HL-60/S4 treated with retinoic acid at 250 ng/mL for 4 days and 3 days (cell line): ENCODE data around the gene FOXJ3.

Source experiments
- in situ Hi-C: fragments of 300-500 bp; cut with MboI; formaldehyde crosslinking; loops from 2 replicates; pipeline ENCODE4 v1.7.0; 2022; ENCODE audit warnings: low sequenced_read_pairs

FOXJ3 gene

DNA sequence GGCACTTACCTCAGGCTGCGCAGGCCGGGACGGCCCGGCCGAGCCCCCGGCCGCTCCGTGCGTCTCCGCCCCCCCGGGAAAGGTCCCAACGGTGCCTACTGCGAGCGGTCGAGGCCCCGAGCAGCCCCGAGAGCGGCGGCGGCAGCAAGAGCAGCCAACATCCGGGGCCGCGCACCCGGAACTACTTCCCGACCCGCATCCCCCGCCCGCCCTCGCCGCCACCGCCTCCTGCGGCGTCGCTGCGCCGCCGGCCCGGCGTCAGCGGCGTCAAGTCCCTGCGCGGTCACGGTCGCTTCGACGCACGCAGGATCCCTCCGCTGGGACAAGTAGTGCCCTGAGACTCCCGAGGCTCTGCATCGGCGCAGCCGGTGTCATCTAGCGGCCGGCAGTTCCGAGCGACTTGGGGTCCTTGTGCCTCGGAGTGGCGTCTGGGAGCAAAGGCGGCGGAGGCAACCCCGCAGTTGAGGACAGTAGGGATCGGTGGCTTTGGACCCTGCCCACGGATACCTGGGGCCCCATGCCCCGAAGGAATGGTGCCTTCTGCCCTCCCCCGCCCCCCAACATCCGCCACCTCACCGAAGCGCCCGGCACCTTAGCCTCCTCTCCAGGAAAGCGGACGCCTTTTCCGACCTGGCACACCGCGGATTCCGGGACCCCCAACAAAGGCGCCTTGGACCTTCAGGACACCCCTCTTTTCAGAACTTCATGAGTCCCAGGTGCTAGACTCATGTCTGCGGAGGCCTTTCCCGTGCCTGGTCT is at the start of gene FOXJ3:
FOXJ3 (minus strand) TSS at position 186 of the 759 bp plus-strand sequence. CDS start 24,142 bp downstream, outside the sequence.
- in situ Hi-C loops, result no loop called here

- in situ Hi-C loops, result no loop called here
Observed at GRCh38 chr1:42381280-42381673, 46.2 kb upstream of the FOXJ3 start.

DNA sequence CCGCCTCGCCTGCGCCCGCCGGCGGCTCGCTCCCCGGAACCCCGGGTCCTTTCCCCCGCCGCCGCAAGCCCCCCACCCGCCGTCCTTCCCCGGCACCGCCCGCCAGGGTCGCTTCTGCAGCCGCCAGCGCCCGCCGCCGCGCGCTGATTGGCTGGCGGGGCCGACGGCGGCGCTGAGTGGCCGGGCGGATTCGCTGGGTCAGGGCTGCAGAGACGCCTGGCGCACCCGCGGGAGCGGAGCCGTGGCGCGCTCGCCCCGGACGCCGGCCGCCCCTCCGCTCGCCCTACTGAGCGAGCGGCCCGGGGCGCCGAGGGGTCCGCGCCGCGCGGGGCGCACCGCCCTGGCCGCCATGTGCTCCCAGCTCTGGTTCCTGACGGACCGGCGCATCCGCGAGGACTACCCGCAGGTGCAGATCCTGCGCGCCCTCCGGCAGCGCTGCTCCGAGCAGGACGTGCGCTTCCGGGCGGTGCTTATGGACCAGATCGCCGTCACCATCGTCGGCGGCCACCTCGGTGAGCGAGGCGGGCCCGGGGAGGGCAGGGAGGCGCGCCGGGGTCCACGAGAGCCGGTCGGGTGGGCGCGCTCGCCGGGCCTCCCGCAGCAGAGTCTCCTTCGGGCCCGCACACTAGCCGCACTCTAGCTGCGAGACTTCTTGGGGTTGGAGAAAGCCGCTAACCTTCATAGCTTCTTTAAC is 45.7 kb upstream of the FOXJ3 start, which contains the start of gene RIMKLA:
RIMKLA (plus strand) TSS at position 207 of the 694 bp plus-strand sequence; CDS start at position 350, 143 bp downstream.
- in situ Hi-C loops, result no loop called here

GRCh38 chr1:42379794-42380585 is 45.0 kb upstream of the FOXJ3 start:
- in situ Hi-C loops, result no loop called here

- in situ Hi-C loops, result no loop called here
Observed at GRCh38 chr1:42372796-42373195, 37.8 kb upstream of the FOXJ3 start.

DNA sequence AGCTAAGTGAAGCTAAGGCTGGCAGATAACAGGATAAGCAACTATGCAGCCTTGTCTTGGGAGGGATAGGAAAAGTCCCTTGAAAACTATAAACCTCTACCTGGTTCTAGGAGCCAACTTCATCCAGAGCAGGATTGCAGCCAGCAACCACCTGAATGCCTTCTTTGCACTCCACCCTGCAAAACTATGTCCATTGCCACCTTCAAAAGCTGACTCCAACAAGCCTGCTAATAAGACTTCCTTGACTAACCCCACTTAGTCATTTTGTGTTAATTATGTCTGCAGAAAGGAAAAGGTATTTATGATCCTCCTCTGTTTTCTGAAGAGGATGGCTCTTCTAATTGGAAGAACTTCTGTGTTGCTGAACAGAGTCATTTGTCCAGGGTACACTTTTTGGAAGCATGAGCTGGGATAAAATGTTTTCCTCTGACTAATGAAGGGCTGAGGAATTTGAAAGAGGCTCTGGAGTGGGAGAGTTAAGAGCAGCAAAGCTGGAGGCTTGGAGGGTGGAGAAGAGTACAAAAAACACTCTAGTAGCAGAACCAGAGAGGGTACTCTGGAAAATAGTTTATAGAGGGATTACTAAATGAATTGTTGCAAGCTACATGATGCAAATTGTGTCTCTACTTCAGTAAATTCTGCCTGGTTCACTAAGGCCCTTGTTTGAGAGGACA is 36.0 kb upstream of the FOXJ3 start:
- in situ Hi-C loops, result no loop called here

- in situ Hi-C loops, result no loop called here
Observed at GRCh38 chr1:42369471-42369870, 34.4 kb upstream of the FOXJ3 start.

DNA sequence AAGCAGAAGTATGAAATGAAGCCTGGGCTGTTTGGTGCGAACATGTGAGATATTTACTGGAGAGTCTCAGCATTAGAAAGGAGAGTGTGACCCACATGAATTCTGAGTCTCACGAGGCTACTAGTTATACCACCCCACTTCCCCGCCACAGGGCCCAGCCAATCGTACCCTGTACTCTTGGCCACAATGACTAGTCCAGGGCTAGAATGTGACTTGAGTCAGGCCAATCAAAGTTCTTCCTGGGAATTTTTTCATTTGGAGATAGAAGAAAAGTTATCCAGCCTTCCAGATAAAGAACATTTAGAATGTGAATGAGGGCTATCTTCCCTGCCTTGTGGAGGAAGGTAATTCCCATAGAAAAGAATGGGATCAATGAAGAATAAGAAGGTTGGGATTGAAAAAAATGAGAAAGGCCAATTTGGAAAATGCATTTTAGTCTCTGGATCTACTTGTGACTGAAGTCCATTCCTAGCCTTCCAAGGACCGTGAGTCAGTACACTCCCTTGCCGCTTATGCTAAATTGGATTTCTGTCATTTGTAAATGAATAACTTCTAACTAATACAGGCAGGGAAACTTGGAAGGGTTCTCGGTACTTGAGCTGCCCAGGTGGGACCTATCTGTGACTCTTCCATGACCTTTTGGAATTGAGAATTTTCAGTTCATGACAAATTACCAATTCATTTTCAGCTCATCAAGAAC is 33.2 kb upstream of the FOXJ3 start:
- in situ Hi-C loops, result no loop called here

GRCh38 chr1:42365118-42365517 is 30.1 kb upstream of the FOXJ3 start:
- in situ Hi-C loops, result no loop called here

DNA sequence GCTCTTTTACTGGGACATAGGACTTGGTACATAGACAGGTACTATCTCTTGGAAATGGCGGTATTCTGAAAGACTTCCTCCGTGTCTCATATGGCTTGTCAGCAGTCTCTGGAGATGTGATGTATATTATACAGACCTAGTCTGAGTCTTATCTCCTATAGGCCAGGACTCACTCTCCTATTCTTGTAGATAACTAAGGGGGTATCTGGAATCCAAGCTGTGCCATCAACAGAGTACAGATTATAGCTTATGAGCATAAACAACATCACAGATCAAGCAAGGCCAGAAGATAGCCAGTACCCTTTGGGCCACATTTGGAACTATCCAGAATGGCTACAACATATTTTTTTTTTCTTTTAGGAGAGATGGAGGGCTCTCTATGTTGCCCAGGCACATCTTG is 29.5 kb upstream of the FOXJ3 start:
- in situ Hi-C loops, result no loop called here

GRCh38 chr1:42364089-42364488 is 29.1 kb upstream of the FOXJ3 start:
- in situ Hi-C loops, result no loop called here

GRCh38 chr1:42359466-42359865 is 24.4 kb upstream of the FOXJ3 start:
- in situ Hi-C loops, result no loop called here

- in situ Hi-C loops, result no loop called here
Observed at GRCh38 chr1:42358791-42359190, 23.8 kb upstream of the FOXJ3 start.

GRCh38 chr1:42350086-42350485 is 15.1 kb upstream of the FOXJ3 start:
- in situ Hi-C loops, result no loop called here

GRCh38 chr1:42348498-42348897 is 13.5 kb upstream of the FOXJ3 start:
- in situ Hi-C loops, result no loop called here

GRCh38 chr1:42343049-42343448 is 8.0 kb upstream of the FOXJ3 start:
- in situ Hi-C loops, result no loop called here

DNA sequence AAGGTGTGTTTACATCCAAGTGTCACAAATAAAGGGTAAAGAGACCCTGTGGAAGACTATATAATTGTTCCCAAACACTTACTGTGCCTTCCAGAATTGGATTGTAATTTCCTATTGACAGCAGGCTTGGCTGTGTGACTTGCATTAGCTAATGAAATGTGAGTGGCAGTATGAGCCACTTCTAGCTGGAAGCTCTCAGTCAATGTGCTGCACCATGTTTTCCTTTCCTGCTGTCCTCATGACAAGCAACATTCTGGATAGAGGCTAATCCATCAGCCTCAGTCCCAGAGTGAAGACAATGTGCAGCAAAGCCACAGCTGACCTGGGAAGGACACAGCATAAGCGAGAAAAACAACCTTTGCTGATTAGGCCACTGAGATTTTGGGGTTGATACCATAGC is 5.9 kb upstream of the FOXJ3 start:
- in situ Hi-C loops, result no loop called here

DNA sequence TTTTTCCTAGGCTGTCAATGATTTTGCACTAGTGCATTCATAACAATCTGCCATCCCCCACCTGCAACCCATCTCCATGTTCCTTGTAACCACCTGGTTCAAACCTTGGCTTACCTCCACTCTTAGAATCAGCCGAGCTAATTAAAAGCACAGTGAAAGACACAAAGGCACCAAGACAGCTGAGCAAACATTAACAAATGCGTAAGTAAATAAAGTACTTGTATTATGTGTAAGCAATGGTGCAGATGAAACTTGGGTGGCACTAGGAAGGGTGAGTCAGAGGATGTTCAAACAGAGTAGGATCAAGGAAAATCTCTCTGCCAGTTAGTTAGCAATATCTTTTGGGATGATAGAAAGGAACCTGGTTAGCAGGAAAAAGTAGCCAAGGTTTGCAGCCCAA is 5.1 kb upstream of the FOXJ3 start:
- in situ Hi-C loops, result no loop called here

DNA sequence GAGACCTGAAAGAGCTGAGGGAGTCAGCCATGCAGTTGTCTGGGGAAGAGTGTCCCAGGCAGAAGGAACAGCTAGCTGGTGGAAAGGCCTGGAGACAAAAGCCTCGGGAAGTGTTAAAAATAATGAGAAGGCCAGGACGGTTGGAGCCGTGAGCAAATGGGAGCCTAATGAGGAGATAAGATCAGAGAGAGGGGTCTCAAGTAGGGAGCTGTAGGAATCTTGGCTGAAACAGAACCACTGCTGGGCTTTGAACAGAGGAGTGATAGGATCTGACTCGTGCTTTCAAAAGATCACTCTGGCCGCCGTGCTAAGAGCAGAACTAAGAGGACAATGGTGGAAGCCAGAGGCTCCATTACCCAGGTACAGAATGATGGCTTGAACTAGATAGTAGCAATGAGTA is 1.9 kb upstream of the FOXJ3 start:
- in situ Hi-C loops, result no loop called here

DNA sequence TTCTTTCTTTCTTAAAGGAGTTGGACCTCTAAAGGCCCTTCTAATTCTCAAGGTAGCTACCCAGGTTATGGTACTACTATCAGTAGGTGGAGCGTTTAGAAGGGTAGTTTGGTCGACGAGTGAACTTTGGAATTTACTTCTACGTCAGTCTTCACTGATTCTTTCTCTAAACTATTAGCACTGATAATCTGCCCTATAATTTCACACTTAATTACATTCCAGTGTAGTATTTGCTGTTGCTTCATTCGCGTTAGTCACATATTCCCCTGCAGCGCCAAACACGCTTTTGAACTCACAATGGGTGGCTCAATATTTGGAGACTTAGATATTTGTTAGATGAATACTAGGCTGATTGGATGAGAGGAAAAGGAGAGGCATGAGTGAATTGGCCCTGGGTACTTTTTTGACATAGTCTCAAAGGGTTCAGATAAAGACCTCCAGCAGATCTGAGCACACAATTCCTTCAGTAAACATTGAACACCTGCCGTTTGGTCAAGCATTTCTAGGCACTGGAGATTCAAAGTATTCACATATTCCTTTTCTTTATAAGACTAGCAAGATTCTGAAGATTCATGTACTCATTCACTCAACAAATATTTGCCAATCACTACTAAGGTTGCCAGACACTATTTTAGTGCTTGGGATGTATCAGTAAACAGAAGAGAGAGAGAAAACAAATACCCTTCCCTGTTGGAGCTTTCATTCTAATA is 929 bp upstream of the FOXJ3 start:
- in situ Hi-C loops, result no loop called here
